Mucosa of descending colon (tissue), 3 donors: ENCODE data around the gene FGR. TPM values are rescaled to one million over a fixed set of nuclear protein-coding genes. Genes with fewer than 3 reads are reported as not detected.

ENCODE experiments used
- ATAC-seq: fragments of 200-7000 bp; cut with Tn5 transposase; one replicate; pipeline ENCODE4 v1.9.1; 2020; ENCODE audit warnings: mild to moderate bottlenecking, moderate library complexity
- DNase-seq, 3 donors: peaks; one replicate each; pipeline ENCODE4 v3.0.0-alpha.2; 2020
- H3K36me3 ChIP-seq: fragments of 200-600 bp; one replicate; pipeline ENCODE4 v1.8.0; 2021; ENCODE audit warnings: low read depth, mild to moderate bottlenecking
- H3K4me1 ChIP-seq: fragments of 200-600 bp; one replicate; pipeline ENCODE4 v1.8.0; 2021; ENCODE audit warnings: low read depth, mild to moderate bottlenecking
- H3K4me3 ChIP-seq: fragments of 200-600 bp; one replicate; pipeline ENCODE4 v1.8.0; 2021; ENCODE audit warnings: mild to moderate bottlenecking
- H3K9me3 ChIP-seq: fragments of 200-600 bp; one replicate; pipeline ENCODE4 v1.8.0; 2021; ENCODE audit warnings: mild to moderate bottlenecking
- intact Hi-C, 2 donors: fragments of 100-400 bp; cut with DNase I in 1 of 2; cut with micrococcal nuclease in 1 of 2; formaldehyde crosslinking; loops; one replicate each; pipeline versions ENCODE4 v1.11.0 to v1.11.1; 2022; cut with DNase I, micrococcal nuclease
- total RNA-seq, 3 donors: library from RNA; stranded (reverse); fragmentation: NEBNext Ultra II Directional in 2 of 3; extraction: Animal tissue kit (Norgen Biotek cat#: 25700) in 2 of 3; gene quantifications; one replicate each; pipeline versions ENCODE4 v1.2.1 to v1.2.4, GENCODE V29; 2021 to 2023
- TF ChIP-seq, protein P1 (sequence below): fragments of 200-600 bp; IDR thresholded peaks from one replicate; pipeline ENCODE4 v1.8.0; 2022; ENCODE audit warnings: antibody characterized with exemption, mild to moderate bottlenecking
- donor health status: DM: no; HTN: no; CAD: no; lungs with moderate emphysema.
- donor health status: DM: no; HTN: no; CAD: no.
- donor health status: DM: no; HTN: yes; CAD: no.

The FGR gene
- total RNA-seq, 3 donors from 2014 or later = 2.3 to 5.7 (median 5.3) TPM

- intact Hi-C loops = no loop called here
- Histone ChIP-seq H3K4me1 (peaks cover 16% of the 10 kb centered on the region), H3K36me3 (no peaks in the 10 kb centered on the region), H3K4me3 (no peak overlapping the region), H3K9me3 (no peaks in the 10 kb centered on the region)
- DNase-seq = no peak
- TF ChIP-seq, protein P1, sequence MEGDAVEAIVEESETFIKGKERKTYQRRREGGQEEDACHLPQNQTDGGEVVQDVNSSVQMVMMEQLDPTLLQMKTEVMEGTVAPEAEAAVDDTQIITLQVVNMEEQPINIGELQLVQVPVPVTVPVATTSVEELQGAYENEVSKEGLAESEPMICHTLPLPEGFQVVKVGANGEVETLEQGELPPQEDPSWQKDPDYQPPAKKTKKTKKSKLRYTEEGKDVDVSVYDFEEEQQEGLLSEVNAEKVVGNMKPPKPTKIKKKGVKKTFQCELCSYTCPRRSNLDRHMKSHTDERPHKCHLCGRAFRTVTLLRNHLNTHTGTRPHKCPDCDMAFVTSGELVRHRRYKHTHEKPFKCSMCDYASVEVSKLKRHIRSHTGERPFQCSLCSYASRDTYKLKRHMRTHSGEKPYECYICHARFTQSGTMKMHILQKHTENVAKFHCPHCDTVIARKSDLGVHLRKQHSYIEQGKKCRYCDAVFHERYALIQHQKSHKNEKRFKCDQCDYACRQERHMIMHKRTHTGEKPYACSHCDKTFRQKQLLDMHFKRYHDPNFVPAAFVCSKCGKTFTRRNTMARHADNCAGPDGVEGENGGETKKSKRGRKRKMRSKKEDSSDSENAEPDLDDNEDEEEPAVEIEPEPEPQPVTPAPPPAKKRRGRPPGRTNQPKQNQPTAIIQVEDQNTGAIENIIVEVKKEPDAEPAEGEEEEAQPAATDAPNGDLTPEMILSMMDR = no peak
- no peak for ATAC-seq
Observed at GRCh38 chr1:27668121-27668807, 33.3 kb upstream of the FGR start.

DNA sequence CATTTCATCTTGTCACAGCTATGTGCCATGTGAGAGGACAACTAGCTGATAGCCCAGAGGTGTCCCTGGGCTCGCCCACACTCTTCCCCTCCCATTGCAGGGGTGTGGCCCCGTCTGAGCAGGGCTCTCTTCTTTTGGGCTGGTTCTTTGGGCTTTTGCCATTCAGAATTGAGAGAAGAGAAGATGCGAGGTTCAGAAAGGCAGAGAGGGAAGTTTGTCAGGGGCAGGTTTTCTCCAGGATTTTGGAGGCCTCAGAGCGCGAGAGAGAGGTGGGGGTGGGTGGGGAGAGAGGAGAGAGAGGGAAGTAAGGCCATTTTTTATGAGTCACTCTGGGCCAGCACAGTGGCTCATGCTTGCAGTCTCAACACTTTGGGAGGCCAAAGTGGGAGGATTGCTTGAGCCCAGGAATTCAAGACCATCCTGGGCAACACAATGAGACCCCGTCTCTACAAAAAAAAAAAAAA, 31.8 kb upstream of the FGR start:
- Histone ChIP-seq H3K4me1 (peaks cover 11% of the 10 kb centered on the region), H3K9me3 (no peaks in the 10 kb centered on the region), H3K36me3 (no peaks in the 10 kb centered on the region), H3K4me3 (no peak overlapping the region)
- intact Hi-C loops = no loop called here
- TF ChIP-seq, protein P1 = no peak
- ATAC-seq (no peak), DNase-seq (no peak)

- intact Hi-C loops = no loop called here
- Histone ChIP-seq H3K4me3 (no peak overlapping the region), H3K9me3 (no peaks in the 10 kb centered on the region), H3K4me1 (peaks cover 8% of the 10 kb centered on the region), H3K36me3 (no peaks in the 10 kb centered on the region)
- TF ChIP-seq, protein P1 = no peak
- no peak for DNase-seq
- no peak for ATAC-seq
Observed at GRCh38 chr1:27666294-27666693, 31.3 kb upstream of the FGR start.

- Histone ChIP-seq H3K9me3 (no peaks in the 10 kb centered on the region), H3K36me3 (no peaks in the 10 kb centered on the region), H3K4me3 (no peak overlapping the region), H3K4me1 (peaks cover 8% of the 10 kb centered on the region)
- TF ChIP-seq, protein P1 = no peak
- intact Hi-C loops = no loop called here
- no peak for DNase-seq
- no peak for ATAC-seq
Observed at GRCh38 chr1:27665016-27665651, 30.1 kb upstream of the FGR start.

- intact Hi-C loops = loop anchor here (5.0 kb wide), 1 partner anchor 57 kb away; no protein-coding TSS in a partner anchor
- ATAC-seq (no peak), DNase-seq (no peak)
- Histone ChIP-seq H3K4me3 (no peak overlapping the region), H3K4me1 (peaks cover 7% of the 10 kb centered on the region), H3K36me3 (no peaks in the 10 kb centered on the region), H3K9me3 (no peaks in the 10 kb centered on the region)
- TF ChIP-seq, protein P1 = no peak
Observed at GRCh38 chr1:27664291-27664690, 29.3 kb upstream of the FGR start.
